Activated CD4-positive, CD25-positive, alpha-beta regulatory T cell treated with anti-CD3 and anti-CD28 coated beads, Interleukin-2, amount 50 U/mL, for 16 hours (primary cell): Measurements from ENCODE around the gene OR52K1.
"Not testable (repeated sequence)": the region's sequence is repeated elsewhere in the genome, so short reads cannot be mapped to it uniquely, and the experiment has no call there.

Source experiments
- DNase-seq: peaks from one replicate; pipeline ENCODE4 v3.0.0-alpha.2; 2020; ENCODE audit warnings: low read depth, low spot score

OR52K1 gene

DNA sequence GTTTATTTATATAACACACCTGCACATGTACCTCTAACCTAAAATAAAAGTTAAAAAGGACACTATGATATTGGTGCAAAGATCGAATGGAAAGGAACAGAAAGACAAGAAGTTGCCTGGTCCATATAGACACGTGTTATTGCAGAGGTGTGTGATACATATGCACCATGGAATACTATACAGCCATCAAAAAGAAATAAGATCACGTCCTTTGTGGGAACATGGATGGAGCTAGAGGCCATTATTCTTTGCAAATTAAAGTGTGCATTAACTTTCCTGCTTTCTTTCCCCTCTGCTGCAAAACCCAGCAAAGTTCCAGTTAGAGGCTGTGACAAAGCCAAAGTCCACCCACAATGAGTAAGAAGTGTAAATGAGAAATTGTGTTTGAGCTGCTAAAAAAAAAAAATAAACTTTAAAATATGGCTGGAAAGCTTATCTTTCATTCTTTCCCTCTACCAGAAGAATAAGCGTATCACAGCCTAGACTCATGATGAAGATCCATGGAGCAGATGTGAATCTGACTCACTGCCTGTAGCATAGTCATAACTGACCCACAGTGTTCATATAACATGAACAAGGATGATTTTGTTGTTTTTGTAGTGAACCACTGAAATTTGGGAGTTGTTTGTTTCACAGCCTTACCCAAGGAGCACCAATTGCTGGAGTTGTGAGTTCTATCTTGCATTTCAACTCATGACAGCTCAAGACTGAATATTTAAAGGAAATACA, 9.6 kb downstream of the OR52K1 start:
- DNase-seq, result no peak

DNA sequence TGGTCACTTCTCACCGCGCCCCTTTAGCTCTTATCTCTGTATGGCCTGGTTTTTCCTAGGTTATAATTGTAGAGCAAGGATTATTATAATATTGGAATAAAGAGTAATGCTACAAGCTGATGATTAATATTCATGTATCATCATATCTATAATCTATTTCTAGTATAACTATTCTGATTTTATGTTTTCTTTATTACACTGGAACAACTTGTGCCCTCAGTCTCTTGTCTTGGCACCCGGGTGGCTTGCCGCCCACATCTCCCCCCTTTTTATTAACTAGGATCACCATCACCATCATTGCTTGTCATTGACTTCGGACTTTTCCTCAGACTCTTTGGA, 11.0 kb downstream of the OR52K1 start:
- DNase-seq, result no peak

DNA sequence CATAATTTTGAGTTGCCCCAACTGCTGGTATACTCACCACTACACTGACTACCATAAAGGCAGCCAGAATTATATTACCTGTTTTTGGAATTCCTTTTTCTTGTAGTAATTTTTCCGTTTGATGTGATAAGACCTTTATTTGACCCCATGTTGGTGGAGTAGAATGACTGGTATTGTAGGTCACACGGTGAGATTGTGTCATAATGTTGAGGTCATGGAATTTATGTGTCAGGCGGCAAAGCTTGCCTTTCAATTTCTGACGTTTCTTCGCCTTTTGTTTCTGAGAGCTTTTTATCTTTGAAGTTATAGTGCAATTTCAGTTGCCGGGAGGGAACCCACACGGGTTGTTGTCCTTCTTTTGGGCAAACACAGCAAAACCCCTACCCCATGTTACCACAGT, 13.0 kb downstream of the OR52K1 start:
- no peak for DNase-seq

DNA sequence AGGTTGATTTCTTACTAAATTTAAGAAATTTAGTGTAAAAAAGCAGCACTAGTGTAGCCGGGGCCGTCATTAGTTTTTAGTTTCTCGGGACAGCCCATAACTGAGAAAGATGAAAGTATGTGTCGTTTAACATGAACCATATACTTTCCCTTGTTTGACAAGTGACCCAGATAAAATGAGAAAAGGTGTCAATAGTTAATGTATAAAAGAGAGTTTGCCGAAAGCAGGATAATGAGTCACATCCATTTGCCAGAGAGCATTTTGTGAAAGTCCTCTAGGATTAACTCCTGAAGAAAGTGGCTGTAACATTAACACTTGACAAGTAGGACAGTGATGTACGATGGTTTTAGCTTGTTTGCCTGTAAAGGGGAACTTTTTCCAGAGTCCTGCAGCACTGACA, 13.5 kb downstream of the OR52K1 start:
- DNase-seq, result no peak

DNA sequence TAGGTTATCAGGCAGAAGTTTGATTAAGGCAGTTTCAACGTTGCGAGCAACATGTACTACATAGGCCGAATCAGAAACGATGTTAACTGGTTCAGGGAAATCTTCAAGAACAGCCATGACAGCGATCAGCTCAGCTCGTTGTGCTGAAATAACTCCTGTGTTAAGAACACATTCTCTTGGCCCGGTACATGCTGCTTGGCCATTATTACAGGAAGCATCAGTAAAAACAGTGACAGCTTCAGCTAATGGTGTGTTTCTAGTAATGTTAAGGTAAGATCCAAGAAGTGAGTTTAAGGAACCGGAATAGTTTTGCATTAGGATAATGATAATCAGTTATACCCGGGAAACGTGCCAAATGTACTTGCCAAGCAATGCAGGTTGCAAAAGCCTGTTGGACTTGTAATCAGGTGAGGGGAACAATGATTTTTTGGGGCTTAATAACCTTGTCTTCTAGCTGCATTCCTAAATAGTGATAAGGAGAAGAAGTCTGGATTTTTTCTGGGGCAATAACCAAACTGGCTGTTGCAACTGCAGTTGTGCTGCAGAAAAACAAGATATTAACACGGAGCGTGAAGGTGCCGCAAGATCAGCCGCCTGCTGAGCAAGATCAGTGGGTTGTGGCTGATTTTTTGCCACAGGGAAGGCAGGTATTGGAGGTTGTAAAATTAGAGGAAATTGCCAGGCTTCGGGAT, 14.3 kb downstream of the OR52K1 start:
- no peak for DNase-seq

DNA sequence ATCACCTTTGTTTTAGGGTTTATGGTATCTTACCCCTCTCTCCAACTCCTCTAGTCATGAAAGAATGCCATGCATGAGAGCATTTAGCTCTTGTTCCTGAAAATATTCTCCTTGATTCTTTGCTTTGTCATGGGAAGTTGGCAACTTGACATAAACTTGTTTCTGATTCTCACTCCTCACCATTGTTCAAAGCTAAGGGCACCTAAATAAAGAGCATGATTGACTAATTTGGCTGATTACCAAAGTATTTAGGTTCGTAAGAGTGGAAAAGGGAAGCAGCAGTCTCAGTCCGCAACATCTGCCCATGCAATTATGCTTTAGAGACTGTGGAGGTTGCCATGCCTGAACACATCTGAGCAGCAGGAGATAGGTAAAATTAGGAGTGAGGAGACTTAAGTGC, 26.4 kb downstream of the OR52K1 start:
- DNase-seq, result no peak

DNA sequence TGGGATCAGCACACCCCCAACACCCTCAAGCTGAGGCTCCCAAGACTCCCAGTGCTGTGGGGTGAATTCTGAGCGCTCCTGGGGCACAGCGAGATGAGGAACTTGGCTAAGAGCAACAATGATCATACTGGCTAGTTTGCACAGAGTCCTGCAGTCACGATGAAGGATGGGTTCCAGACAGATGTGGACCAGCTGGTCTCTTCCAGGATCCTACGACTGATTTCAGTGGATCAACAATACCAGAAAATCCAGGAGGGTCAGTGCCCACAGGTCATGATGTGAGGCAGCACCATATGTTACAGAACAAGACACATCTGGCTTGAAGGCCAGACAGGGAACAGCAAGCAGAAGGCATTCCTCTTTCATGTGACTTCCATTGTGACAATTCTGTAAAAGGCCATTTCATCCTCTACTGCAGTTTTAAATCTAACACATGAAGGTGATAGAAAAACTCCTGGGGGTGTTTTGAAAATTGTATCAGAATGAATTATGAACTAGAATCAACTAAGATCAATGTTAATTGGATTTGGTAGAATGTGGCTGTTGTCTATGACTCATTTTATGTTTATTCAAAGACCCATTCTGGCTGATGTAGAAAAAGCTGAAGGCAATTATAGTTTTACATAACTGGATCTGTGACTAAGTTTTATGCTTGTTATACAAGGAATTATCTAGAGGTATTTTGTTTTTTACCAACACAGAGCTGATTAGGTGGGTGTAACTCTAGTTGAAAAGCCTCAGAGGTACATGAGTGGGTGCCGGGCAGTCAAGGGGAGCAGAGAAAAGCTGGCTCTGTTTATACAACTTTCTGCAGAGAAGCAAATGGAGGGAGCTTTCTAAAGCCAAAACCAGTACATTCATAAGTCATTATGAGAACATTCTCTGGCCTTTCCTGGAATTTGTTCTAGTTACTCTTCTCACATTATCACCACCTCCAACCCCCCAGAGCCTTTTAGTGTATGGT, 29.1 kb downstream of the OR52K1 start:
- DNase-seq, result no peak

DNA sequence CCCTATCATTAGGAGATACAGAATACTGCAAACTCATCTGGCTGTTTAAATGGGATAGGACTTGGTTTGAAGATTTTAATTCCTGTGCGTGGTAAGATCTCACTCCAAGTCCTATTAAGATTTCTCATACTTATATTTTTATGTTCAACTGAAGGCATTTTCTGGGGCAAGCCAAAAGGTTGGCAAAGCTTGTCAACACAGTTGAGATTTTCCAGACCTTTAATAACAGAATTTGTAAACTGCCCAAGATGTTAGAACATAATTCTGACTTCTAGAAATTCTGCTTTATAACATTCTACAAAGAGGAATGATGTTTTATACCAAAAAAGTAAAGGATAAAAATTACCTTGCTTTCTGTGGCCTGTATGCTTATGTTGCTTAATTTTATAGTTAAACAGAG, 31.8 kb downstream of the OR52K1 start:
- no peak for DNase-seq

DNA sequence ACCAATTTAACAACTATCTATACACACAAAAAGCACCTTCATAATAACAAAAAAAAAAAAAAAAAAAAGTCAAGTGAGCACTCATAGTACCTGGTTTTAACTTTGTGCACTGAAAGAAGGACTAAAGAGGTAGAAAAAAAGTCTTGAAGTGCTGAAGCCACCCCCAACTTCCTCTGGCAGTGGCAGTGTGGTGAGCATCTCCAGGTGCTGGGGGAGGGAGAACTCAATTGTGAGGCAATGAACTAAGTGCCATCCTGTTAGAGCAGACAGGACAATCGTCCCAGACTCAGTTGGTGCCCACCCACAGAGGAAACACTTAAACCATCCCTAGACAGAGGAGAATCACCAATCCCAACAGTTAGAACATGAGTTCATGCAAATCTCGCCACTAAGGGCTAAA, 39.9 kb downstream of the OR52K1 start:
- DNase-seq, result no peak

DNA sequence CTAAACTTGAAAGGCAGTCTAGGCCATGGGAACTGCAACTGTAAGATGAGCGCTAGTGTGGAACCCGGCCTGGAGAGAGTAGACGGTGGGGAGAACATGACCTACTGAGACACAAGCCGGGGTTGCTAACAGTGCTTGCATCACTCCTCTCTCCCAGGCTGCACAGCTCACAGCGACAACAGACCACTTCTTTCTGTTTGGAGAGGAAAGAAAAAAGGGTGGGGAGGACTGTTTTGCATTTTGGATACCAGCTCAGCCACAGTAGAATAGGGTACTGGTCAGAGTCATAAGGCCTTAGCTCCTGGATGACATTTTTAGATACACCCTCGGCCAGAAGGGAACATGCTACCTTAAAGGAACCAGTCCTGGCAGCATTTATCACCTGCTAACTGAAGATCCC, 40.3 kb downstream of the OR52K1 start:
- no peak for DNase-seq

DNA sequence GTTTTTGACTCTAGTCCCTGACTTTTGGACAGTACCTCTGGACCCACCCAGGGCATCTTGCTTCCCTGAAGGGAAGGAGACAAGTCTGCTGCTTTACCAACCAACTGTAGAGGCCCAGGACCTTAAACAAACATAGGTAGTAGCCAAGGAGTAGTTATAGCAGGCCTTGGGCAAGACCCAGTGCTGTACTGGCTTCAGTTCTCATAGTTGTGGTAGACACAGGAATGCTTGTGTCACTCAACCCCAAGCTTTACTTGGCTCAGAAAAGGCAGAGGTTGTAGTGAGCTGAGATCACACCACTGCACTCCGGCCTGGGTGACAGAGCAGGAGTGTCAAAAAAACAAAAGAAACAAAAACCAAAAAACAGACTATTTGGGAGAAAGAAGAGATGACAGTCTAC, 41.2 kb downstream of the OR52K1 start:
- DNase-seq, result no peak

DNA sequence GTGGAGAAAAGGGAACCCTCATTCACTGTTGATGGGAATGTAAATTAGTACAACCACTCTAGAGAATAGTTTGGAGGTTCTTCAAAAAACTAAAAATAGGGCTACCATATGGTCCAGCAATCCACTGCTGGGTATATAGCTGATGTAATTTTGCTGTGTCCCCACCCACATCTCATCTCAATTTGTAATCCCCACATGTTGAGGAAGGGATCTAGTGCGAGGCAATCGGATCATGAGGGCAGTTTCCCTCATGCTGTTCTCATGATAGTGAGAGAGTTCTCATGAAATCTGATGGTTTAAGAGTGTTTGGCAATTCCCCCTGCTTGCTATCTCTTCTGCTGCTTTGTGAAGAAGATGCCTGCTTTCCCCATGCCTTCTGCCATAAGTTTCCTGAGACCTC, 45.5 kb downstream of the OR52K1 start:
- no peak for DNase-seq

DNA sequence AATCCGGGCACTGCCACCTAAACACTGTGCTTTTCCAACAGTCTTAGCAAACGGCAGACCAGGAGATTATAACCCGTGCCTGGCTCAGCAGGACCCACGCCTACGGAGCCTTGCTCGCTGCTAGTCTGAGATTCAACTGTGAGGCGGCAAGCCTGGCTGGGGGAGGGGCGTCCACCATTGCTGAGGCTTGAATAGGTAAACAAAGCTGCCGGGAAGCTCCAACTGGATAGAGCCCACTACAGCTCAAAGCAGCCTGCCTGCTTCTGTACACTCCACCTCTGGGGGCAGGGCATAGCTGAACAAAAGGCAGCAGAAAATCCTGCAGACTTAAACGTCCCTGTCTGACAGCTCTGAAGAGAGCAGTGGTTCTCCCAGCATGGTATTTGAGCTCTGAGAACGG, 49.2 kb downstream of the OR52K1 start:
- DNase-seq, result not testable (repeated sequence)

DNA sequence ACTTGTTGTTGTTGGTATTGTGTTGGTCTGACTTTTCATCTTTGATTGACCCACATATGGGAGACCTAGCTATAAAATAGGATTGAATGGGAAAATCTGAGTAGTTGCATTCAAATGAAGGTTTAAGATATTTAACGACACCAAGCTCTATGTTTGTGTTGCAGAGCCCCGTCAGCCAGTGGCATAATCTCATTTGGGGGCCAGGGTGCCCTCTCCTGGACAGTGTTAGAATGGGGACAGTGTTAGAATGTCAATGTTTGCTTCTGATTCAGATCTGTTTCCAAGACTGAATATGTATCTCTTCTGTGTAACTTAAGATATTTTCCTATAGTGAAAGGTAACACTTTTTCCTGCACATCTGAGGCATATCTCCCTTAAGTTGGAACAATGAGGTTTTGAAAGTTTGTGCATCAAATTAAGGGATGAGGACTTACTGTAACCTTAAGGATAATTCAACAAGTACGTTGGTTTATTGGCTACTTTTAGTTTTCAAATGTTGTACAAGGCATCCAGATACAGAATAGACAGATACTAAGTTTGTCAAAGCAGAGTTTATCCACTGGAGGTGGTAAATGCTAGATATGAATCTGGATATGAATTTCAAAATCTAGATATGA, 57.3 kb downstream of the OR52K1 start:
- DNase-seq, result peak; percentile 4

DNA sequence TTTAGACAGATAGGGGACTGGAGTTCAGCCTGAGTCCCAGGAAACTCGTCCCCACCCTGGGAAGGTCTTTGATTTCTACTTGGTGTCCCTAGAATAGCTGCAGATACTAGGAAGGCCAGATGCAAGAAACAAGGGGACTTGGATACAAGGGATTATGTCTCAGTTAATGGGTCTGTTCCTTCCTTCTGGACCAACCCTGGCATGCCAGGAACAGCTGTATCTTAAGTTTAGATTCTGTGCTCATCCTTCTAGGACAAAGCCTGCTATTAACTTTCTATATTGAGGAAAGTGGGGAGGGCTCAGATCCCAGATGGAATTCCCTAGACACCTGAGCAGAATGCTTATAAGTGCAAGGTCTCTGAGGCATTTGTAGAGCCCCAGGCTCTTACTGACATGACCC, 58.6 kb downstream of the OR52K1 start:
- DNase-seq, result no peak
